Measurements from ENCODE around the gene SIX5.

GRCh38 chr19:45766296-45766868 lies 2.7 kb downstream of the SIX5 start:
- TF ChIP-seq ZNF274 (IDR thresholded peaks at IDR 0.05; ENCODE audit: low read depth, low read length) = no peak
- no peak for TF ChIP-seq SUZ12 (IDR thresholded peaks at IDR 0.05; ENCODE audit: extremely low read depth, insufficient read depth, insufficient read length)
